Natural killer cell (primary cell): ENCODE data around the gene SH3BP2. TPM values are rescaled to one million over a fixed set of nuclear protein-coding genes. Genes with fewer than 3 reads are reported as not detected.

Source experiments
- ATAC-seq, 3 donors: fragments of 150-1000 bp in 2 of 3; fragments of 200-7000 bp in 1 of 3; cut with Tn5 transposase; 1 replicate in 1 of 3; 2 replicates in 2 of 3; pipeline ENCODE4 v1.10.0; 2021; ENCODE audit warnings: mild to moderate bottlenecking in 2 of 3, moderate library complexity in 2 of 3
- DNase-seq, 2 donors: peaks; one replicate each; pipeline versions ENCODE4 v3.0.0 to v3.0.0-alpha.2; 2013 to 2021; ENCODE audit warnings: mixed read lengths in 1 of 2
- H3K27ac ChIP-seq: one replicate; pipeline ENCODE4 v1.5.1; 2013; ENCODE audit warnings: mild to moderate bottlenecking, low read length
- H3K27me3 ChIP-seq: one replicate; pipeline ENCODE4 v1.6.1; 2013; ENCODE audit warnings: low read length; ENCODE audit not compliant: control insufficient read depth, insufficient read depth
- H3K36me3 ChIP-seq: one replicate; pipeline ENCODE4 v1.6.1; 2013; ENCODE audit warnings: low read length; ENCODE audit not compliant: control insufficient read depth, insufficient read depth
- H3K4me1 ChIP-seq: one replicate; pipeline ENCODE4 v1.6.1; 2013; ENCODE audit warnings: low read length; ENCODE audit not compliant: control insufficient read depth, insufficient read depth
- H3K4me3 ChIP-seq: one replicate; pipeline ENCODE4 v1.5.1; 2013; ENCODE audit warnings: low read length
- H3K9me3 ChIP-seq: one replicate; pipeline ENCODE4 v1.6.1; 2013; ENCODE audit warnings: low read length; ENCODE audit not compliant: control insufficient read depth, insufficient read depth
- H3K27ac Mint-ChIP-seq, 2 donors: one replicate each; pipeline ENCODE4 v1.8.0; 2022; ENCODE audit warnings: mild to moderate bottlenecking in 2 of 2, mixed read lengths in 2 of 2, moderate library complexity in 1 of 2
- H3K27me3 Mint-ChIP-seq, 2 donors: one replicate each; pipeline ENCODE4 v1.8.0; 2022; ENCODE audit warnings: low read depth in 2 of 2, mixed read lengths in 2 of 2
- H3K36me3 Mint-ChIP-seq: one replicate; pipeline ENCODE4 v1.8.0; 2022; ENCODE audit warnings: mixed read lengths
- H3K4me1 Mint-ChIP-seq, 2 donors: one replicate each; pipeline ENCODE4 v1.8.0; 2022; ENCODE audit warnings: mixed read lengths in 2 of 2
- H3K4me3 Mint-ChIP-seq: one replicate; pipeline ENCODE4 v1.8.0; 2022; ENCODE audit warnings: mild to moderate bottlenecking, moderate library complexity, mixed read lengths
- H3K9me3 Mint-ChIP-seq, 2 donors: one replicate each; pipeline ENCODE4 v1.8.0; 2022; ENCODE audit warnings: mixed read lengths in 2 of 2
- WGBS: methylation state at CpG from one replicate; pipeline ENCODE4 v1.1.7; 2013; ENCODE audit warnings: missing lambda C conversion rate; ENCODE audit not compliant: insufficient coverage; 5-methylcytosine and 5-hydroxymethylcytosine counted together
- intact Hi-C: fragments of 100-400 bp; cut with micrococcal nuclease; formaldehyde crosslinking; loops from one replicate; pipeline ENCODE4 v1.14.2; 2022
- total RNA-seq, 4 donors: library from RNA; stranded (reverse); fragments of 120-200 nt in 1 of 4; gene quantifications; one replicate each; pipeline versions ENCODE4 v1.2.3 to v1.2.4, GENCODE V29; 2013 to 2022
- TF ChIP-seq, protein P1 (sequence below): fragments of 200-600 bp; IDR thresholded peaks from one replicate; pipeline ENCODE4 v1.8.0; 2022; ENCODE audit warnings: antibody characterized with exemption

The SH3BP2 gene
- total RNA-seq, 3 donors from 2014 or later (not counting 1 experiment from before 2014, with no cell fraction given) = 213 to 283 (median 221) TPM

DNA sequence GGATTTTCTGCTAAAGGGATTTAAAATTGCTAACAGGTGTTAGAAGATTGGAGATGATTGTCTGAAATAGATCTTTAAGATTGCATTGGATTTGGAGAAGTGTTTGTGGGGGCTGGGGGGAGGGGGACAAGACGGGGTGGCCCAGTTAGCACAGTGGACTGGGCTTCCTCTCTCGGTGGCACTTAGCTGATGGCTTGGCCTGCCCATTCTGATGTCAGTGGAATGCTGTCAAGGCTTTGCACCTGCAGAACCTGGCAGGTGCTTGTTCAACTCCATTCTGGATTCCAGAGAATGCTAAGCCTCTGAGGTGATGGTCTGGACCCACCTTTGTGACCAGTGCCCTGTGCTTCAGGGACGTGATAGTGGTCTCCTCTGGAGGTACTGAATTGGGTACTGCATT lies 94.5 kb downstream of the SH3BP2 start:
- Mint-ChIP-seq H3K4me3 (no peak overlapping the region), H3K36me3 (peaks cover 21% of the 10 kb centered on the region)

DNA sequence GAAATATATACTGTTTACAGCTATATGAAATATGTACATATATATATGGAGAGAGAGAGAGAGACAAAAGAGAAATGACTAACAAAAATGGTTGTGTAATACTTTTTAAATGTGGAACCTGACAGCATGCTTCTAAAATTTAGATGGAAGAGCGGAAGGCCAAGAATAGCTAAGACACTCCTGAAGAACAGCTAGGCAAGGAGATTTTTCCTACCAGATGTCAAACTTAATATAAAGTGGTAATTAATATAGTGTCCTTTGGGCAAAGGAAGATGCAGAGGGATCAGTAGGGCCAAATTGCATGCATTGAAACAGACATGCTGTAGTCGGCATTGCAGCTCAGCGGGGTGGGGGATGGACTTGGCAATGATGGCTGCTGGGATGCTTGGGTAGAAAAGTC lies 96.0 kb downstream of the SH3BP2 start:
- DNase-seq (no peak), ATAC-seq (no peak)
- intact Hi-C loops = no loop called here
- Mint-ChIP-seq H3K4me3 (no peak overlapping the region), H3K36me3 (peaks cover 21% of the 10 kb centered on the region), H3K27me3 (no peaks in the 10 kb centered on the region), H3K4me1 (peaks cover 25 to 34% of the 10 kb centered on the region in 2 donors), H3K9me3 (no peaks in the 10 kb centered on the region), H3K27ac (peak overlapping the region; percentile 45 to 51)
- Histone ChIP-seq H3K4me3 (no peak overlapping the region), H3K9me3 (no peaks in the 10 kb centered on the region), H3K27me3 (no peaks in the 10 kb centered on the region), H3K4me1 (no peaks in the 10 kb centered on the region), H3K36me3 (peaks cover 45% of the 10 kb centered on the region), H3K27ac (no peak overlapping the region)
- WGBS = 86% methylated on average over 2 of the region's 3 CpGs
- TF ChIP-seq, protein P1, sequence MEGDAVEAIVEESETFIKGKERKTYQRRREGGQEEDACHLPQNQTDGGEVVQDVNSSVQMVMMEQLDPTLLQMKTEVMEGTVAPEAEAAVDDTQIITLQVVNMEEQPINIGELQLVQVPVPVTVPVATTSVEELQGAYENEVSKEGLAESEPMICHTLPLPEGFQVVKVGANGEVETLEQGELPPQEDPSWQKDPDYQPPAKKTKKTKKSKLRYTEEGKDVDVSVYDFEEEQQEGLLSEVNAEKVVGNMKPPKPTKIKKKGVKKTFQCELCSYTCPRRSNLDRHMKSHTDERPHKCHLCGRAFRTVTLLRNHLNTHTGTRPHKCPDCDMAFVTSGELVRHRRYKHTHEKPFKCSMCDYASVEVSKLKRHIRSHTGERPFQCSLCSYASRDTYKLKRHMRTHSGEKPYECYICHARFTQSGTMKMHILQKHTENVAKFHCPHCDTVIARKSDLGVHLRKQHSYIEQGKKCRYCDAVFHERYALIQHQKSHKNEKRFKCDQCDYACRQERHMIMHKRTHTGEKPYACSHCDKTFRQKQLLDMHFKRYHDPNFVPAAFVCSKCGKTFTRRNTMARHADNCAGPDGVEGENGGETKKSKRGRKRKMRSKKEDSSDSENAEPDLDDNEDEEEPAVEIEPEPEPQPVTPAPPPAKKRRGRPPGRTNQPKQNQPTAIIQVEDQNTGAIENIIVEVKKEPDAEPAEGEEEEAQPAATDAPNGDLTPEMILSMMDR = no peak

More for the DNA sequence above, 94.5 kb downstream of the SH3BP2 start:
- WGBS = 83% methylated on average over 3 of the region's 3 CpGs
- TF ChIP-seq, protein P1 = no peak
- no peaks in the 10 kb centered on the region for H3K27me3 Mint-ChIP-seq
- DNase-seq (no peak), ATAC-seq (no peak)
- intact Hi-C loops = no loop called here
- peaks cover 23 to 34% of the 10 kb centered on the region in 2 donors for H3K4me1 Mint-ChIP-seq
- H3K27ac Mint-ChIP-seq = peak overlapping the region in 1 of 2 donors; percentile 54
- Histone ChIP-seq H3K4me1 (no peaks in the 10 kb centered on the region), H3K4me3 (no peak overlapping the region), H3K27ac (no peak overlapping the region), H3K27me3 (no peaks in the 10 kb centered on the region), H3K36me3 (peaks cover 55% of the 10 kb centered on the region), H3K9me3 (no peaks in the 10 kb centered on the region)
- H3K9me3 Mint-ChIP-seq = no peaks in the 10 kb centered on the region

Other genes starting within 250 kb of the SH3BP2 start
- 10 to 100 TPM; 35.6 to 53.9 (median 41.6) TPM for gene TNIP2, start 36.7 kb upstream of the SH3BP2 start, total RNA-seq
- gene ADD1, start 50.8 kb downstream of the SH3BP2 start, total RNA-seq = 100 to 1,000 TPM; 383 to 465 (median 452) TPM
- 10 to 100 TPM; 20.9 to 25.0 (median 21.1) TPM for gene NOP14, start 170.3 kb downstream of the SH3BP2 start, total RNA-seq
- 1 to 10 TPM; 2.0 to 6.4 (median 5.1) TPM for gene GRK4, start 170.5 kb downstream of the SH3BP2 start, total RNA-seq